ENCODE results near the gene SMPDL3B.

- no peak for TF ChIP-seq CTCF (conservative IDR thresholded peaks at IDR 0.05; ENCODE audit: low read depth, low read length)
- TF ChIP-seq FOS (IDR thresholded peaks at IDR 0.05; ENCODE audit: low read depth, low read length) = no peak
- no peak for TF ChIP-seq MAZ (IDR thresholded peaks at IDR 0.05; ENCODE audit: borderline replicate concordance, low read depth, low read length)
- TF ChIP-seq RCOR1 (IDR thresholded peaks at IDR 0.05; ENCODE audit: insufficient replicate concordance, low read length) = no peak
- no peak for TF ChIP-seq BHLHE40 (IDR thresholded peaks at IDR 0.05; ENCODE audit: low read depth, low read length)
- TF ChIP-seq USF2 (IDR thresholded peaks at IDR 0.05; ENCODE audit: low read depth, low read length) = no peak
- no peak for TF ChIP-seq MAFK (IDR thresholded peaks at IDR 0.05; ENCODE audit: low read depth, low read length)
- no peak for TF ChIP-seq POLR2A (IDR thresholded peaks at IDR 0.05; ENCODE audit: low read depth, low read length)
- TF ChIP-seq RAD21 (IDR thresholded peaks at IDR 0.05; ENCODE audit: low read length) = no peak
- TF ChIP-seq ELK1 (IDR thresholded peaks at IDR 0.05; ENCODE audit: borderline replicate concordance, low read depth, low read length) = no peak
- no peak for TF ChIP-seq SMC3 (IDR thresholded peaks at IDR 0.05; ENCODE audit: low read depth, low read length)
- TF ChIP-seq RFX5 (IDR thresholded peaks at IDR 0.05; ENCODE audit: low read depth, low read length) = no peak
Measured at GRCh38 chr1:27951396-27951795, 16.6 kb downstream of the SMPDL3B start.

All from IMR-90 (cell line).